ENCODE measurements around the gene IMMP2L. TPM values are rescaled to one million over a fixed set of nuclear protein-coding genes. Genes with fewer than 3 reads are reported as not detected.

IMMP2L gene
- total RNA-seq, 4 donors from 2014 or later = 8.3 to 19.2 (median 17.8) TPM

GRCh38 chr7:111088328-111088727 lies 474.0 kb downstream of the IMMP2L start:
- no peak for ATAC-seq
- no peak for TF ChIP-seq POLR2A (IDR thresholded peaks at IDR 0.05)
- no peak for TF ChIP-seq CTCF (IDR thresholded peaks at IDR 0.05 in 4 of 5, conservative IDR thresholded peaks at IDR 0.05 in 1 of 5)
- no peaks in the 10 kb centered on the region for H3K27me3 ChIP-seq
- H3K27ac ChIP-seq = no peak overlapping the region
- in situ Hi-C loops (cut with MboI; ENCODE audit: low sequenced_read_pairs in 4 of 4) (loop anchor here in 3 of 4 donors (5.0 to 25.0 kb wide), 4 partner anchors 404 to 649 kb away; no protein-coding TSS in a partner anchor), intact Hi-C loops (cut with DNase I; ENCODE audit: low total_unique reads) (loop anchor here (1.0 kb wide), 1 partner anchor 647 kb away; no protein-coding TSS in a partner anchor)
- H3K4me1 ChIP-seq = peaks cover 12 to 29% of the 10 kb centered on the region in 2 donors
- no peak overlapping the region for H3K4me3 ChIP-seq
- H3K36me3 ChIP-seq = no peaks in the 10 kb centered on the region
- DNase-seq = no peak
- no peaks in the 10 kb centered on the region for H3K9me3 ChIP-seq

- Histone ChIP-seq H3K9me3 (no peaks in the 10 kb centered on the region), H3K4me1 (peaks cover 0 to 16% of the 10 kb centered on the region in 2 donors), H3K4me3 (no peak overlapping the region), H3K27ac (no peak overlapping the region), H3K36me3 (no peaks in the 10 kb centered on the region), H3K27me3 (no peaks in the 10 kb centered on the region)
- DNase-seq = no peak
- ATAC-seq = no peak
- in situ Hi-C loops (cut with MboI; ENCODE audit: low sequenced_read_pairs in 4 of 4) = loop anchor here in 3 of 4 donors (5.0 to 25.0 kb wide), 4 partner anchors 406 to 651 kb away; no protein-coding TSS in a partner anchor
- intact Hi-C loops (cut with DNase I; ENCODE audit: low total_unique reads) = no loop called here
- TF ChIP-seq CTCF (IDR thresholded peaks at IDR 0.05 in 4 of 5, conservative IDR thresholded peaks at IDR 0.05 in 1 of 5) = no peak
- no peak for TF ChIP-seq POLR2A (IDR thresholded peaks at IDR 0.05)
These were observed 475.8 kb downstream of the IMMP2L start for GRCh38 chr7:111086532-111086931.

- in situ Hi-C loops (cut with MboI; ENCODE audit: low sequenced_read_pairs in 4 of 4) = loop anchor here in 3 of 4 donors (5.0 to 25.0 kb wide), 4 partner anchors 407 to 652 kb away; no protein-coding TSS in a partner anchor
- Histone ChIP-seq H3K27me3 (no peaks in the 10 kb centered on the region), H3K27ac (no peak overlapping the region), H3K9me3 (no peaks in the 10 kb centered on the region), H3K4me3 (no peak overlapping the region), H3K4me1 (peaks cover 0 to 5% of the 10 kb centered on the region in 2 donors), H3K36me3 (no peaks in the 10 kb centered on the region)
- no peak for TF ChIP-seq POLR2A (IDR thresholded peaks at IDR 0.05)
- no peak for TF ChIP-seq CTCF (IDR thresholded peaks at IDR 0.05 in 4 of 5, conservative IDR thresholded peaks at IDR 0.05 in 1 of 5)
- no peak for ATAC-seq
- intact Hi-C loops (cut with DNase I; ENCODE audit: low total_unique reads) = no loop called here
- no peak for DNase-seq
These were observed 476.9 kb downstream of the IMMP2L start for GRCh38 chr7:111085356-111085755.

- in situ Hi-C loops (cut with MboI; ENCODE audit: low sequenced_read_pairs in 4 of 4) = loop anchor here in 2 of 4 donors (10.0 to 25.0 kb wide), 2 partner anchors 651 to 654 kb away; no protein-coding TSS in a partner anchor
These were observed 478.9 kb downstream of the IMMP2L start for GRCh38 chr7:111083413-111083812.

More at GRCh38 chr7:111083413-111083812, 478.9 kb downstream of the IMMP2L start:
- no peaks in the 10 kb centered on the region for H3K27me3 ChIP-seq
- no peak overlapping the region for H3K27ac ChIP-seq
- H3K4me3 ChIP-seq = no peak overlapping the region
- intact Hi-C loops (cut with DNase I; ENCODE audit: low total_unique reads) = no loop called here
- DNase-seq (no peak), ATAC-seq (no peak)
- TF ChIP-seq POLR2A (IDR thresholded peaks at IDR 0.05) = no peak
- TF ChIP-seq CTCF (IDR thresholded peaks at IDR 0.05 in 4 of 5, conservative IDR thresholded peaks at IDR 0.05 in 1 of 5) = no peak
- H3K9me3 ChIP-seq = no peaks in the 10 kb centered on the region
- no peaks in the 10 kb centered on the region for H3K36me3 ChIP-seq
- no peaks in the 10 kb centered on the region for H3K4me1 ChIP-seq

Data from gastrocnemius medialis (tissue), 4 donors.